ENCODE measurements around the gene SLC16A14. TPM values are rescaled to one million over a fixed set of nuclear protein-coding genes. Genes with fewer than 3 reads are reported as not detected.

Gene SLC16A14
- total RNA-seq, 1 experiment from 2014 or later = 3.2 TPM

- Histone ChIP-seq H3K36me3 (ENCODE audit: control insufficient read depth, insufficient read depth, low read length) (no peaks in the 10 kb centered on the region), H3K27me3 (ENCODE audit: control insufficient read depth, insufficient read depth, low read length) (no peaks in the 10 kb centered on the region), H3K4me1 (ENCODE audit: control insufficient read depth, insufficient read depth, low read length) (no peaks in the 10 kb centered on the region), H3K4me3 (ENCODE audit: low read depth in 2 of 2, low read length in 2 of 2) (no peak overlapping the region), H3K27ac (ENCODE audit: low read length) (no peak overlapping the region), H3K9me3 (ENCODE audit: control insufficient read depth, insufficient read depth, low read depth, low read length) (no peaks in the 10 kb centered on the region)
- TF ChIP-seq, protein P1, sequence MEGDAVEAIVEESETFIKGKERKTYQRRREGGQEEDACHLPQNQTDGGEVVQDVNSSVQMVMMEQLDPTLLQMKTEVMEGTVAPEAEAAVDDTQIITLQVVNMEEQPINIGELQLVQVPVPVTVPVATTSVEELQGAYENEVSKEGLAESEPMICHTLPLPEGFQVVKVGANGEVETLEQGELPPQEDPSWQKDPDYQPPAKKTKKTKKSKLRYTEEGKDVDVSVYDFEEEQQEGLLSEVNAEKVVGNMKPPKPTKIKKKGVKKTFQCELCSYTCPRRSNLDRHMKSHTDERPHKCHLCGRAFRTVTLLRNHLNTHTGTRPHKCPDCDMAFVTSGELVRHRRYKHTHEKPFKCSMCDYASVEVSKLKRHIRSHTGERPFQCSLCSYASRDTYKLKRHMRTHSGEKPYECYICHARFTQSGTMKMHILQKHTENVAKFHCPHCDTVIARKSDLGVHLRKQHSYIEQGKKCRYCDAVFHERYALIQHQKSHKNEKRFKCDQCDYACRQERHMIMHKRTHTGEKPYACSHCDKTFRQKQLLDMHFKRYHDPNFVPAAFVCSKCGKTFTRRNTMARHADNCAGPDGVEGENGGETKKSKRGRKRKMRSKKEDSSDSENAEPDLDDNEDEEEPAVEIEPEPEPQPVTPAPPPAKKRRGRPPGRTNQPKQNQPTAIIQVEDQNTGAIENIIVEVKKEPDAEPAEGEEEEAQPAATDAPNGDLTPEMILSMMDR (IDR thresholded peaks at IDR 0.05) = no peak
- TF ChIP-seq, protein P2, sequence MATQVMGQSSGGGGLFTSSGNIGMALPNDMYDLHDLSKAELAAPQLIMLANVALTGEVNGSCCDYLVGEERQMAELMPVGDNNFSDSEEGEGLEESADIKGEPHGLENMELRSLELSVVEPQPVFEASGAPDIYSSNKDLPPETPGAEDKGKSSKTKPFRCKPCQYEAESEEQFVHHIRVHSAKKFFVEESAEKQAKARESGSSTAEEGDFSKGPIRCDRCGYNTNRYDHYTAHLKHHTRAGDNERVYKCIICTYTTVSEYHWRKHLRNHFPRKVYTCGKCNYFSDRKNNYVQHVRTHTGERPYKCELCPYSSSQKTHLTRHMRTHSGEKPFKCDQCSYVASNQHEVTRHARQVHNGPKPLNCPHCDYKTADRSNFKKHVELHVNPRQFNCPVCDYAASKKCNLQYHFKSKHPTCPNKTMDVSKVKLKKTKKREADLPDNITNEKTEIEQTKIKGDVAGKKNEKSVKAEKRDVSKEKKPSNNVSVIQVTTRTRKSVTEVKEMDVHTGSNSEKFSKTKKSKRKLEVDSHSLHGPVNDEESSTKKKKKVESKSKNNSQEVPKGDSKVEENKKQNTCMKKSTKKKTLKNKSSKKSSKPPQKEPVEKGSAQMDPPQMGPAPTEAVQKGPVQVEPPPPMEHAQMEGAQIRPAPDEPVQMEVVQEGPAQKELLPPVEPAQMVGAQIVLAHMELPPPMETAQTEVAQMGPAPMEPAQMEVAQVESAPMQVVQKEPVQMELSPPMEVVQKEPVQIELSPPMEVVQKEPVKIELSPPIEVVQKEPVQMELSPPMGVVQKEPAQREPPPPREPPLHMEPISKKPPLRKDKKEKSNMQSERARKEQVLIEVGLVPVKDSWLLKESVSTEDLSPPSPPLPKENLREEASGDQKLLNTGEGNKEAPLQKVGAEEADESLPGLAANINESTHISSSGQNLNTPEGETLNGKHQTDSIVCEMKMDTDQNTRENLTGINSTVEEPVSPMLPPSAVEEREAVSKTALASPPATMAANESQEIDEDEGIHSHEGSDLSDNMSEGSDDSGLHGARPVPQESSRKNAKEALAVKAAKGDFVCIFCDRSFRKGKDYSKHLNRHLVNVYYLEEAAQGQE (IDR thresholded peaks at IDR 0.05; ENCODE audit: insufficient read depth in 1 of 2, low read depth in 2 of 2, low read length in 1 of 2) = no peak
- no peak for TF ChIP-seq POLR2AphosphoS5 (IDR thresholded peaks at IDR 0.05; ENCODE audit: low read depth, low read length)
- TF ChIP-seq SIN3A (IDR thresholded peaks at IDR 0.05; ENCODE audit: borderline replicate concordance, insufficient read depth, low read depth, low read length) = no peak
- no peak for TF ChIP-seq TCF7L2 (IDR thresholded peaks at IDR 0.05; ENCODE audit: low read depth, low read length)
- ATAC-seq = no peak
- in situ Hi-C loops (cut with HindIII; ENCODE audit: low pct_unique_long_range_greater_than_20kb, low sequenced_read_pairs) (no loop called here), intact Hi-C loops (cut with micrococcal nuclease; ENCODE audit: unreplicated experiment) (no loop called here)
- ChIA-PET POLR2A (no interaction called here), CTCF (no interaction called here)
- no TSS peak for BruUV-seq (replicated peaks)
- DNase-seq (ENCODE audit: low read depth, low spot score) = no peak
Observed at GRCh38 chr2:230048010-230048671, 20.6 kb downstream of the SLC16A14 start.

DNA sequence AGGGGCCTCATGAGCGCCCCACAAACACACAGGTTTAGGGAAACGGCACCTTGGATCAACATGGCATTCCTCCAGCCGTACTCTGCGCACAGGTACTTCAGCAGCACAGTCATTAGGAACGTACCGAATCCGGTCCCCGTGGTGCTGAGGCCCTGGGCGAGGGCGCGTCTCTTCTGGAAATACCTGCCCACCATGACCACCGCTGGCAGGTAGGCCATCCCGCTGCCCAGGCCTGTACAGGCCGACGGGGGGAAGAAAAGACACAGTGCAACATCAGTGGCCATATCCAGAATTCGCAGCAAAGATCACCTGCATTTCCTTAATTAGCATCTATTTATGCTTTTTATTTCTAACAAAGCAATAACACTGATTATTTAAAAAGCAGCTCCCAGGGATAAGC lies 22.2 kb downstream of the SLC16A14 start:
- ChIA-PET CTCF (no interaction called here), POLR2A (no interaction called here)
- H3K27me3 ChIP-seq (ENCODE audit: control insufficient read depth, insufficient read depth, low read length) = no peaks in the 10 kb centered on the region
- no peak overlapping the region for H3K27ac ChIP-seq (ENCODE audit: low read length)
- H3K36me3 ChIP-seq (ENCODE audit: control insufficient read depth, insufficient read depth, low read length) = no peaks in the 10 kb centered on the region
- in situ Hi-C loops (cut with HindIII; ENCODE audit: low pct_unique_long_range_greater_than_20kb, low sequenced_read_pairs) = no loop called here
- H3K4me1 ChIP-seq (ENCODE audit: control insufficient read depth, insufficient read depth, low read length) = no peaks in the 10 kb centered on the region
- H3K4me3 ChIP-seq (ENCODE audit: low read depth in 2 of 2, low read length in 2 of 2) = no peak overlapping the region
- TF ChIP-seq, protein P1 (IDR thresholded peaks at IDR 0.05) = no peak
- TF ChIP-seq POLR2AphosphoS5 (IDR thresholded peaks at IDR 0.05; ENCODE audit: low read depth, low read length) (no peak), TCF7L2 (IDR thresholded peaks at IDR 0.05; ENCODE audit: low read depth, low read length) (no peak), SIN3A (IDR thresholded peaks at IDR 0.05; ENCODE audit: borderline replicate concordance, insufficient read depth, low read depth, low read length) (no peak)
- TF ChIP-seq, protein P2 (IDR thresholded peaks at IDR 0.05; ENCODE audit: insufficient read depth in 1 of 2, low read depth in 2 of 2, low read length in 1 of 2) = no peak
- intact Hi-C loops (cut with micrococcal nuclease; ENCODE audit: unreplicated experiment) = no loop called here
- no TSS peak for BruUV-seq (replicated peaks)
- ATAC-seq = no peak
- DNase-seq (ENCODE audit: low read depth, low spot score) = no peak
- no peaks in the 10 kb centered on the region for H3K9me3 ChIP-seq (ENCODE audit: control insufficient read depth, insufficient read depth, low read depth, low read length)
